GM18517 (cell line): ENCODE results near the gene HNRNPH3.

Experiments
- ATAC-seq: cut with Tn5 transposase; IDR thresholded peaks from one replicate; pipeline ENCODE4 v1.9.1; 2021; ENCODE audit warnings: mild to moderate bottlenecking, moderate library complexity; ENCODE audit not compliant: unreplicated experiment

HNRNPH3 gene

GRCh38 chr10:68371604-68372003, 39.7 kb downstream of the HNRNPH3 start:
- no peak for ATAC-seq

GRCh38 chr10:68385740-68386139, 53.9 kb downstream of the HNRNPH3 start:
- ATAC-seq, result no peak
